Heart right ventricle (tissue), 16 donors: ENCODE results near the gene SP110. TPM values are rescaled to one million over a fixed set of nuclear protein-coding genes. Genes with fewer than 3 reads are reported as not detected.

Source experiments
- ATAC-seq, 8 donors: fragments of 200-7000 bp; cut with Tn5 transposase; one replicate each; pipeline ENCODE4 v1.9.1; 2020; ENCODE audit warnings: mild to moderate bottlenecking in 8 of 8, moderate library complexity in 8 of 8, moderate number of reproducible peaks in 1 of 8
- DNase-seq, 2 donors: peaks; one replicate each; pipeline ENCODE4 v3.0.0-alpha.2; 2020
- H3K27ac ChIP-seq, 10 donors: fragments of 200-600 bp; sonication (generic) in 2 of 10; one replicate each; pipeline versions ENCODE4 v1.5.0 to v1.8.0; 2020 to 2022; ENCODE audit warnings: mild to moderate bottlenecking in 3 of 10
- H3K27me3 ChIP-seq, 7 donors: fragments of 200-600 bp; one replicate each; pipeline ENCODE4 v1.8.0; 2021 to 2022; ENCODE audit warnings: mild to moderate bottlenecking in 2 of 7
- H3K36me3 ChIP-seq, 9 donors: fragments of 200-600 bp; sonication (generic) in 1 of 9; one replicate each; pipeline versions ENCODE4 v1.5.0 to v1.8.0; 2020 to 2022; ENCODE audit warnings: mild to moderate bottlenecking in 2 of 9
- H3K4me1 ChIP-seq, 9 donors: fragments of 200-600 bp; sonication (generic) in 1 of 9; one replicate each; pipeline versions ENCODE4 v1.5.0 to v1.8.0; 2020 to 2022; ENCODE audit warnings: mild to moderate bottlenecking in 4 of 9
- H3K4me3 ChIP-seq, 10 donors: fragments of 200-600 bp; sonication (generic) in 2 of 10; one replicate each; pipeline versions ENCODE4 v1.5.0 to v1.8.0; 2020 to 2022; ENCODE audit warnings: mild to moderate bottlenecking in 7 of 10, moderate library complexity in 2 of 10
- H3K9me3 ChIP-seq, 11 donors: fragments of 200-600 bp in 10 of 11; sonication (generic) in 2 of 11; one replicate each; pipeline versions ENCODE4 v1.5.0 to v1.8.0; 2013 to 2022; ENCODE audit warnings: mild to moderate bottlenecking in 2 of 11, control low read depth in 1 of 11, moderate library complexity in 1 of 11
- WGBS, 2 donors: extraction: QIAGEN DNeasy Blood & Tissue Kit; methylation state at CpG; one replicate each; pipeline ENCODE4 v1.1.7; 2013; ENCODE audit warnings: inconsistent platforms in 1 of 2; 5-methylcytosine and 5-hydroxymethylcytosine counted together
- intact Hi-C, 10 donors: fragments of 100-400 bp; cut with DNase I; formaldehyde crosslinking; loops; one replicate each; pipeline versions ENCODE4 v1.11.1 to v1.14.2; 2022
- polyA plus RNA-seq, 2 donors: library from polyadenylated mRNA; stranded (reverse); fragments of 200-250 nt; gene quantifications; one replicate each; pipeline ENCODE4 v1.2.3, GENCODE V29; 2013
- total RNA-seq, 10 donors: library from RNA; stranded (reverse); fragmentation: NEBNext Ultra II Directional in 3 of 10; extraction: Animal tissue kit (Norgen Biotek cat#: 25700) in 3 of 10; gene quantifications; one replicate each; pipeline versions ENCODE4 v1.2.1 to v1.2.4, GENCODE V29; 2021 to 2023
- TF ChIP-seq, protein P1 (sequence below), 9 donors: fragments of 200-600 bp; sonication (generic) in 2 of 9; IDR thresholded peaks; one replicate each; pipeline versions ENCODE4 v1.5.0 to v1.8.0; 2021 to 2022; ENCODE audit warnings: antibody characterized with exemption in 9 of 9, mild to moderate bottlenecking in 5 of 9, moderate library complexity in 1 of 9
- donor health status: Arrhythmogenic right ventricular cardiomyopathy.
- donor health status: ischemic (EF 13 %, LVEDD 7.1; RV severe dilation, severe dysfunction).
- donor health status: healthy with polysubstance abuse.
- donor health status: DM: no; HTN: yes; CAD: no.
- donor health status: DM: no; HTN: no; CAD: no.
- donor health status: ischemic (EF 25% LVEDD 6.9; RV normal size, moderate dysfunction).
- donor health status: ischemic (EF 25% LVEDD 5.7; RV mildly dilated, moderate dysfunction).
- donor health status: healthy.
- donor health status: DM: yes; HTN: yes; CAD: no.
- donor health status: Ischemic cardiomyopathy.
- donor health status: ischemic (EF 35%, LVEDD 5.7; RV mildly dilated, moderate dysfunction).
- donor health status: nonischemic (EF 11% LVEDD 7.7; RV severe dilation, severe dysfunction).
- donor health status: DM: yes; HTN: yes; CAD: no.
- donor health status: PGD.
- donor health status: ischemic (EF 29% LVEDD 5.4; RV normal size, mild dysfunction).
- donor health status: nonischemic (EF 23%, LVEDD 6.1; RV moderate dilation, normal function).

SP110 gene
- total and polyA plus RNA-seq, 12 donors: 5.6 to 38.6 (median 10.4) TPM

GRCh38 chr2:230158468-230158867 lies 61.3 kb downstream of the SP110 start:
- no peak for ATAC-seq
- H3K27me3 ChIP-seq: no peaks in the 10 kb centered on the region
- H3K4me1 ChIP-seq: peaks cover 0 to 8% (median 0%) of the 10 kb centered on the region in 9 donors
- DNase-seq: no peak
- 92 to 96% methylated on average over 5 of the region's 5 CpGs for WGBS, 2 donors
- H3K9me3 ChIP-seq: no peaks in the 10 kb centered on the region
- intact Hi-C loops: loop anchor here in 5 of 10 donors (2.0 to 10.0 kb wide), 6 partner anchors 86 to 151 kb away; partner anchors contain the start of gene SLC16A14 (in 4 of the 5)
- TF ChIP-seq, protein P1, sequence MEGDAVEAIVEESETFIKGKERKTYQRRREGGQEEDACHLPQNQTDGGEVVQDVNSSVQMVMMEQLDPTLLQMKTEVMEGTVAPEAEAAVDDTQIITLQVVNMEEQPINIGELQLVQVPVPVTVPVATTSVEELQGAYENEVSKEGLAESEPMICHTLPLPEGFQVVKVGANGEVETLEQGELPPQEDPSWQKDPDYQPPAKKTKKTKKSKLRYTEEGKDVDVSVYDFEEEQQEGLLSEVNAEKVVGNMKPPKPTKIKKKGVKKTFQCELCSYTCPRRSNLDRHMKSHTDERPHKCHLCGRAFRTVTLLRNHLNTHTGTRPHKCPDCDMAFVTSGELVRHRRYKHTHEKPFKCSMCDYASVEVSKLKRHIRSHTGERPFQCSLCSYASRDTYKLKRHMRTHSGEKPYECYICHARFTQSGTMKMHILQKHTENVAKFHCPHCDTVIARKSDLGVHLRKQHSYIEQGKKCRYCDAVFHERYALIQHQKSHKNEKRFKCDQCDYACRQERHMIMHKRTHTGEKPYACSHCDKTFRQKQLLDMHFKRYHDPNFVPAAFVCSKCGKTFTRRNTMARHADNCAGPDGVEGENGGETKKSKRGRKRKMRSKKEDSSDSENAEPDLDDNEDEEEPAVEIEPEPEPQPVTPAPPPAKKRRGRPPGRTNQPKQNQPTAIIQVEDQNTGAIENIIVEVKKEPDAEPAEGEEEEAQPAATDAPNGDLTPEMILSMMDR (IDR thresholded peaks at IDR 0.05): no peak
- no peak overlapping the region for H3K4me3 ChIP-seq
- H3K27ac ChIP-seq: no peak overlapping the region
- no peaks in the 10 kb centered on the region for H3K36me3 ChIP-seq

DNA sequence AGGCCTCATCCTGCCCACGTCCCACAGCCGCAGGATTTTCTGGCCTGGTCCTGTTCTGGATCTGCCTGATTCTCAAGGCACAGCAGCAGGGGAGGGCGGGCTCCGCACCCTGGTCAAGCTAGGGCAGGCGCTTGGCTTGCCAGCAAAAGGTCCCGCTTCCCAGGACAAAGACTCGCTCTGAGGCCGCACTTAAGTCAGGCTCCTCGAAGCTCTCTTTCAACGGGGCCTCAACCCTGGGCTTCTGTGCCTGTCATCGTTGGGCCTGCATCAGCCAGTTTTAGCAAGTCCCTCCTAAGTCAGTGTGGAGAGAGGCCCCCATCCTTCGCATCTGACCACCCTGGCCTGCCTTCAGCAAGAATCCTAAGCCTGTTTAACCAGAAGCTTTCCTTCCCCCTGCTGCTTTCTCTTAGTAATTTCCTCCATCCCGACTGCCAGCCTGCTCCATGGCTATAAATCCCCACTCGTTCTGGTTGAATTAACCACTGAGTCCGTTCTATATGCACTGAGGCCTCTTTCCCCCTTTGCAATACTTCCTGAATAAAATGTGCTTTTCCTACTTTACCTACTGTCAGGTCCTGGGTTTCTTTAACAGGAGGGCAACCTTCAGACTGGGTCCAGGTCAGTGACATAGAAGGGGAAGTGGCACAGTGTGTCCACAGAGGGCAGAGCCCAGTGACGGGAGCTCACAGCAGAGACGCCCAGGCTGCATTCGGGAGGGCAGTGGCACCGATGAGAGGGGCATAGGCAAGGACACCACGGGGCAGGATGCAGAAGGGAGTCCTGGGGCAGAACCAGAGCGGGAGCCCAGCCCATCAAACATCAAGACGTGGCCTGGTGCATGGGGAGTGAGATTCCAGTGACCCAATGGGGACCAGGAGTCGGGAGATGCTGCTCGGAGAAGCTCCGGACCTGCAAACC lies 62.7 kb downstream of the SP110 start:
- 88 to 89% methylated on average over 25 of the region's 25 CpGs for WGBS, 2 donors
- TF ChIP-seq, protein P1 (IDR thresholded peaks at IDR 0.05): no peak

DNA sequence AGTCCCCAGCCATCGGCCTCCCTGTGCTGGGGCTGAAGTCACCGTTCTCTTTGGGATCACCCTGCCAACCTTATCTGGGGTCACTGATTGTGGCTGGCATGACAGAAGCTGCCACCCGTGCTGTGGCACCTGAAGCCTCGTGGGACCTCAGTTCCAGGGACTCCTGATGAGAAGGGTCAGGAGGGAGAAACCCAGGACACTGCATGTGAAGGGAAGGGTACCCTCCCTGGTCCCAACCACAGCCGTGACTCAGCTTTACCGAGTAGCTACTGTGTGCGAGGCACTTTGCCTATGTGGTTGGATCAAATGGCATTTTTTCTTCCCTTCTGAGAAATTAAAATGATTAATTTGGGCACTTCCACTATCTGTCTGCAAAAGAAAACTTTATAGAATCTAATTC lies 64.4 kb downstream of the SP110 start:
- Histone ChIP-seq H3K27ac (no peak overlapping the region), H3K36me3 (no peaks in the 10 kb centered on the region), H3K4me3 (no peak overlapping the region), H3K4me1 (peaks cover 0 to 7% (median 0%) of the 10 kb centered on the region in 9 donors), H3K9me3 (peaks cover 0 to 10% (median 0%) of the 10 kb centered on the region in 11 donors), H3K27me3 (no peaks in the 10 kb centered on the region)
- 67 to 80% methylated on average over 7 of the region's 7 CpGs for WGBS, 2 donors
- TF ChIP-seq, protein P1 (IDR thresholded peaks at IDR 0.05): no peak
- DNase-seq: no peak
- ATAC-seq: no peak
- intact Hi-C loops: loop anchor here in 4 of 10 donors (5.0 to 10.0 kb wide), 4 partner anchors 83 to 148 kb away; partner anchors contain the start of gene SLC16A14 (in 3 of the 4)

More for the DNA sequence above, 62.7 kb downstream of the SP110 start:
- Histone ChIP-seq H3K36me3 (no peaks in the 10 kb centered on the region), H3K9me3 (peaks cover 0 to 7% (median 0%) of the 10 kb centered on the region in 11 donors), H3K27me3 (no peaks in the 10 kb centered on the region), H3K4me3 (no peak overlapping the region), H3K4me1 (peaks cover 0 to 8% (median 0%) of the 10 kb centered on the region in 9 donors), H3K27ac (no peak overlapping the region)
- ATAC-seq: no peak
- intact Hi-C loops: loop anchor here in 4 of 10 donors (5.0 to 10.0 kb wide), 4 partner anchors 85 to 150 kb away; partner anchors contain the start of gene SLC16A14 (in 3 of the 4)
- no peak for DNase-seq

DNA sequence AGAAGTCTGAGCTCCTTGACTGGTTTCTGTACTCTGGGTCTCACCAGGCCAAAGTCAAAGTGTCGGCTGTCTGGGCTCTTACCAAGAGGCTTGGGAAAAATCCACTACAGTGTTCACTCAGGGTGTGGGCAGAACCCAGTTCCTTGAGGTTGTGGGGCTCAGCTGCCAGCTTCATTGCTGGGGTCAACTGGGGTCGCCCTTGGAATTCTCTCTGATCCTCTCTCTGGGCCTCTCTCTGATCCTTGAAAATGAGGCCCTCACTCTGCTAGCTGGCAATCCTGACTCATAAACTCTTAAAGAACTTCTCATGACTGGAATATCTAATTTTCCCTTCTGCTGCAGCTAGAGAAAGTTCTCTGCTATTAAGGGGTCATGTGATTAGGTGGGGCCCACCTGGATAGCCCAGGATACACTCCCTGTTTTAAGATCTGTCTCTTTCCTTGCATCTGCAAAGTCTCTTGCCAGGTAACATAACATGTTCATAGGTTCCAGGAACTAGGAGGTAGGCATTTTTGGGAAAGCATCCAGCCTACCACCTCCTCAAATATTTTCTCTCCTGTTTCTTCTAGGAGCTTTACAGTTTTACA lies 66.3 kb downstream of the SP110 start:
- 59 to 91% methylated on average over 2 of the region's 2 CpGs for WGBS, 2 donors
- Histone ChIP-seq H3K4me3 (no peak overlapping the region), H3K36me3 (no peaks in the 10 kb centered on the region), H3K9me3 (peaks cover 0 to 10% (median 0%) of the 10 kb centered on the region in 11 donors), H3K4me1 (no peaks in the 10 kb centered on the region), H3K27me3 (no peaks in the 10 kb centered on the region), H3K27ac (no peak overlapping the region)
- intact Hi-C loops: loop anchor here in 1 of 10 donors (10.0 kb wide), 1 partner anchor 89 kb away; the partner anchor contains the start of gene SLC16A14
- no peak for ATAC-seq
- TF ChIP-seq, protein P1 (IDR thresholded peaks at IDR 0.05): no peak
- DNase-seq: no peak
